A673 (cell line): ENCODE results near the gene SERPINA4. TPM values are rescaled to one million over a fixed set of nuclear protein-coding genes. Genes with fewer than 3 reads are reported as not detected.

Experiments
- BruUV-seq: library from RNA; stranded (reverse); fragments of 400-500 nt; replicated peaks from 2 replicates; lab custom pipeline; 2021; lab: Mats Ljungman, UMichigan
- CTCF ChIA-PET: fragments of 300-600 bp; sonication (Branson Sonifier 250); formaldehyde crosslinking; loops from one replicate; lab custom pipeline; 2022; ENCODE audit warnings: antibody characterized with exemption; lab: Charles Lee
- POLR2A ChIA-PET: fragments of 300-600 bp; sonication (Branson Sonifier 250); formaldehyde crosslinking; loops from one replicate; lab custom pipeline; 2022; ENCODE audit warnings: antibody characterized with exemption; ENCODE audit not compliant: low non-redundant PET; lab: Charles Lee
- DNase-seq: peaks from one replicate; pipeline ENCODE4 v3.0.0-alpha.2; 2015; ENCODE audit warnings: low spot score
- H3K27ac ChIP-seq: fragments of 200-600 bp; sonication (generic); 2 replicates; pipeline ENCODE4 v1.5.1; 2016; ENCODE audit warnings: mixed run types, low read depth, mild to moderate bottlenecking, mixed read lengths, antibody characterized with exemption, low read length; ENCODE audit not compliant: poor library complexity, severe bottlenecking
- H3K27me3 ChIP-seq: fragments of 200-600 bp; sonication (generic); replicated peaks from 2 replicates; pipeline ENCODE4 v1.6.1; 2017; ENCODE audit warnings: mixed run types, low read depth, mild to moderate bottlenecking, mixed read lengths, antibody characterized with exemption, low read length; ENCODE audit not compliant: insufficient read depth, poor library complexity
- H3K36me3 ChIP-seq: fragments of 200-600 bp; sonication (generic); 2 replicates; pipeline ENCODE4 v1.6.1; 2016; ENCODE audit warnings: mixed run types, mild to moderate bottlenecking, mixed read lengths, antibody characterized with exemption, low read length; ENCODE audit not compliant: insufficient read depth, poor library complexity, severe bottlenecking
- H3K4me1 ChIP-seq: fragments of 200-600 bp; sonication (generic); 2 replicates; pipeline ENCODE4 v1.6.1; 2017; ENCODE audit warnings: mixed run types, mild to moderate bottlenecking, mixed read lengths, antibody characterized with exemption, low read length; ENCODE audit not compliant: insufficient read depth, poor library complexity, severe bottlenecking
- H3K4me3 ChIP-seq: fragments of 200-600 bp; sonication (generic); 2 replicates; pipeline ENCODE4 v1.5.1; 2016; ENCODE audit warnings: low read depth, mixed run types, mild to moderate bottlenecking, mixed read lengths, low read length; ENCODE audit not compliant: poor library complexity, severe bottlenecking
- H3K9me3 ChIP-seq: fragments of 200-600 bp; sonication (generic); 2 replicates; pipeline ENCODE4 v1.6.1; 2016; ENCODE audit warnings: mixed run types, low read depth, mild to moderate bottlenecking, mixed read lengths, antibody characterized with exemption, low read length; ENCODE audit not compliant: poor library complexity, severe bottlenecking
- EZH2 ChIP-seq: fragments of 200-600 bp; sonication (generic); IDR thresholded peaks from 2 replicates; pipeline ENCODE4 v1.6.1; 2017; ENCODE audit warnings: borderline replicate concordance, low read depth, mild to moderate bottlenecking, mixed read lengths, antibody characterized with exemption, low read length; ENCODE audit not compliant: poor library complexity, severe bottlenecking
- intact Hi-C: fragments of 100-400 bp; cut with micrococcal nuclease; formaldehyde crosslinking; loops from one replicate; pipeline ENCODE4 v1.10.0; 2022; ENCODE audit not compliant: unreplicated experiment
- total RNA-seq: library from RNA; stranded (reverse); gene quantifications from 2 replicates; pipeline ENCODE4 v1.2.3, GENCODE V29; 2021
- TF ChIP-seq, protein P1 (sequence below): fragments of 300-800, 200-600 bp; sonication (generic); conservative IDR thresholded peaks from 2 replicates; pipeline ENCODE4 v1.5.1; 2017; ENCODE audit warnings: low read depth, mild to moderate bottlenecking, antibody characterized with exemption, low read length, moderate library complexity, mixed read lengths

Gene SERPINA4
- total RNA-seq, 1 experiment from 2014 or later, result not detected

DNA sequence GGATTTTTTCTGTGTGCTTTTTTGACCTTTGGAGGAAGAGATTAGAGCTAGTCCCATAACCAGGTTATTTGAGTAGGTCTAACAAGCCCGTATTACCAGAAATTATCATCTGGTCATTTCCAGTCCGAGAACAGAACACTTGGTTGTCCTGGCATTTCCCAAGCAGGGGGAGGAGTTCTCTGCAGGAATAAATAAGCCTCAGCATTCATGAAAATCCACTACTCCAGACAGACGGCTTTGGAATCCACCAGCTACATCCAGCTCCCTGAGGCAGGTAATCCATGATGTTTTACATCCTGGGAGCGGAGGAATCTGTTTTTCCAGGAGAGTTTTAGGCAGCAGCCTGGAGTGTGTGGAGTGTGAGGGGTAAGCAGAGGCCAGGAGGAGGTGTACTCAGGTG is 50.9 kb downstream of the SERPINA4 start, which contains the start of gene SERPINA3:
Gene SERPINA3 (plus strand): TSS at position 218 of the 400 bp plus-strand sequence. CDS start 2,051 bp downstream, outside the sequence.
- Histone ChIP-seq H3K27me3 (no peaks in the 10 kb centered on the region), H3K4me1 (no peaks in the 10 kb centered on the region), H3K4me3 (no peak within 1 kb of the TSS), H3K36me3 (no peaks in the 10 kb centered on the region), H3K27ac (no peak within 1 kb of the TSS), H3K9me3 (no peaks in the 10 kb centered on the region)
- BruUV-seq, result no TSS peak
- no peak for TF ChIP-seq EZH2
- TF ChIP-seq, protein P1, sequence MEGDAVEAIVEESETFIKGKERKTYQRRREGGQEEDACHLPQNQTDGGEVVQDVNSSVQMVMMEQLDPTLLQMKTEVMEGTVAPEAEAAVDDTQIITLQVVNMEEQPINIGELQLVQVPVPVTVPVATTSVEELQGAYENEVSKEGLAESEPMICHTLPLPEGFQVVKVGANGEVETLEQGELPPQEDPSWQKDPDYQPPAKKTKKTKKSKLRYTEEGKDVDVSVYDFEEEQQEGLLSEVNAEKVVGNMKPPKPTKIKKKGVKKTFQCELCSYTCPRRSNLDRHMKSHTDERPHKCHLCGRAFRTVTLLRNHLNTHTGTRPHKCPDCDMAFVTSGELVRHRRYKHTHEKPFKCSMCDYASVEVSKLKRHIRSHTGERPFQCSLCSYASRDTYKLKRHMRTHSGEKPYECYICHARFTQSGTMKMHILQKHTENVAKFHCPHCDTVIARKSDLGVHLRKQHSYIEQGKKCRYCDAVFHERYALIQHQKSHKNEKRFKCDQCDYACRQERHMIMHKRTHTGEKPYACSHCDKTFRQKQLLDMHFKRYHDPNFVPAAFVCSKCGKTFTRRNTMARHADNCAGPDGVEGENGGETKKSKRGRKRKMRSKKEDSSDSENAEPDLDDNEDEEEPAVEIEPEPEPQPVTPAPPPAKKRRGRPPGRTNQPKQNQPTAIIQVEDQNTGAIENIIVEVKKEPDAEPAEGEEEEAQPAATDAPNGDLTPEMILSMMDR, result no peak
- ChIA-PET CTCF (no interaction called here), POLR2A (interaction anchor here (0.6 kb wide), 1 partner anchor 1043 kb away, joined by 3 read pairs; no protein-coding TSS in a partner anchor)
- intact Hi-C loops, result no loop called here
- DNase-seq, result no peak

DNA sequence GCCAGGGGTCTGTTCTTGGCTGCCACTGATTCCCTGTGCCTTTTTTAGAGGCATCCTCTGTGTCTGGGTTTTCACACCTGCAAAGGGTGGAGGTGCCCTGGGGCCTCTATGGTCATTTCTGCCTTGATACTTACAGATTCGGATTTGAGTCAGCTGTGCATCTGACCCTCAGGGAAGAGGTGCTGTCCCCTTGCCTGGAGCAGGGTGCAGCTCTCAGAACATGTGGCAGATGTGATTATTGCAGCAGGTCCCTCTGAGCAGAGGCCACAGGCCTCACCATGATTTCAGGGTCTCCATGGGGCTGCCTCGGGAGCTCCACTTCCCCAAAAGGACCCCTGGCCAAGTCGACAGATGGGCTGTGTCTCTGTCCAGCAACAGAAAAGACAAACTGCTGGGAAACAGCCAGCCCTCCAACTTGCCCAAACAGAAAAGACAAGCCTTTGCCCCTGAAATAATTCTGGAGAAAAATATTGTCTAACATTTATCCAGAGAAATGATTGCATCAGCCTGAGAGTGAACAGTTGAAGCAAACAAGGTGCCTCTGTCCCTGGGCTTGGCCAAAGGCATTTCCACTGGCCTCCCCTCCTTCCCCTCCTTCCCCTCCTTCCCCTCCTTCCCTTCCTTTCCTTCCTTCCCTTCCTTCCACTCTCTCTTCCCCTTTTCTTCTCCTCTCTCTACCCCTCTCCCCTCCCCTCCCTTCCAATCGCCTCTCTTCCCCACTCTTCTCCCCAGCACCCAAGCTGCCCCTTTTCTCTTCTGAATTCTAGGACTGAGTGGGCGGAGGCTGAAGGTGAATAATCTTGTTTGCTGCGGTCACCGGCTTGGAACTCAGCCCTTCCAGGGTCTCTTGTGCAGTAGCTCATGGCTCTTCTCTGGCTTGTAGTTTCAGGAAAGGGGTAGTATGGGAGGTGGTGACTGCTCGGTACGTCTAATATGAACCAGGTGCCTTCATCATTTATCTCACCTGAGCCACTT is 51.6 kb downstream of the SERPINA4 start:
- Histone ChIP-seq H3K36me3 (no peaks in the 10 kb centered on the region), H3K27me3 (no peaks in the 10 kb centered on the region), H3K4me1 (no peaks in the 10 kb centered on the region), H3K9me3 (peaks cover 1% of the 10 kb centered on the region), H3K27ac (no peak overlapping the region), H3K4me3 (no peak overlapping the region)
- TF ChIP-seq, protein P1, result no peak
- no peak for TF ChIP-seq EZH2
- BruUV-seq, result no TSS peak
- ChIA-PET CTCF (no interaction called here), POLR2A (interaction anchor here (0.6 kb wide), 1 partner anchor 1043 kb away, joined by 3 read pairs; no protein-coding TSS in a partner anchor)
- no peak for DNase-seq
- intact Hi-C loops, result no loop called here

DNA sequence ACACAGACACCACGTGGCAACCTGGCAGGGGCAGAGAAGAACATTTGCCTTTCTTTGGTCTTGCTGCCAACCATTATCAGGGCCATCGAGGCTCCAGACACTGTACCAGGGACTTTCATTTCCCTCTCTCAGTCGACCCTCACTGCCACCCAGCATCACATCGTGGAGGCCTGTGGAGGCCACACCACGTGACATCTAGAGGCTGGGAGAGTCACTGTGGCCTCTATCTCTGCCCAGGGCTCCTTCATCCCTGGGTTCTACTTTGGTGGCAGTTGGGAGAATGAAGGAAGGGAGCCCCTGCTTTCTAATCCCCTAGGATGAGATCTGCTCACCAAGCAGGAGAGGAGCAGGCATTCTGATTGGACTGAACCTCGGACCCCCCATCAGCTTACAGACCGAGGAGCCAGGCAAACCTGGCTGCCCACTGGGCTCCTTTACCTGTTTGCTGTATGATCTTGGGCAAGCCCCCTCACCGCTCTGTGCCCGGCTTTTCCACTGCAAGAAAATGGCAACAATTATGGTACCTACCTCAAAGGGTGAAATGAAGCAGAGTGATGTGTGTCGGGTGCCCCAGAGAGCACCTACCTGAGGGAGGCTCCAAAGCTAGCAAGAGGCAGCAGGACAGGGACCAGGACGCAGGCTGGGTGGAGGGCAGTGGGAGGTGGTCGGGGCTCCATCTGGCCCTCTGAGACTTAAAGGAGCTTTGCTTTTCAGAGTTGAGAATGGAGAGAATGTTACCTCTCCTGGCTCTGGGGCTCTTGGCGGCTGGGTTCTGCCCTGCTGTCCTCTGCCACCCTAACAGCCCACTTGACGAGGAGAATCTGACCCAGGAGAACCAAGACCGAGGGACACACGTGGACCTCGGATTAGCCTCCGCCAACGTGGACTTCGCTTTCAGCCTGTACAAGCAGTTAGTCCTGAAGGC is 52.7 kb downstream of the SERPINA4 start:
- no peak for DNase-seq
- Histone ChIP-seq H3K27me3 (no peaks in the 10 kb centered on the region), H3K27ac (no peak overlapping the region), H3K36me3 (no peaks in the 10 kb centered on the region), H3K4me1 (no peaks in the 10 kb centered on the region), H3K9me3 (peaks cover 10% of the 10 kb centered on the region), H3K4me3 (no peak overlapping the region)
- ChIA-PET CTCF (no interaction called here), POLR2A (no interaction called here)
- no peak for TF ChIP-seq EZH2
- TF ChIP-seq, protein P1, result no peak
- intact Hi-C loops, result no loop called here
- BruUV-seq, result no TSS peak
